HG03039 (cell line): ENCODE results near the gene NDP.
"Not testable (repeated sequence)": the region's sequence is repeated elsewhere in the genome, so short reads cannot be mapped to it uniquely, and the experiment has no call there.

Experiments used
- ATAC-seq: cut with Tn5 transposase; IDR thresholded peaks from one replicate; pipeline ENCODE4 v1.9.1; 2021; ENCODE audit warnings: mild to moderate bottlenecking, moderate library complexity; ENCODE audit not compliant: unreplicated experiment

The NDP gene

DNA sequence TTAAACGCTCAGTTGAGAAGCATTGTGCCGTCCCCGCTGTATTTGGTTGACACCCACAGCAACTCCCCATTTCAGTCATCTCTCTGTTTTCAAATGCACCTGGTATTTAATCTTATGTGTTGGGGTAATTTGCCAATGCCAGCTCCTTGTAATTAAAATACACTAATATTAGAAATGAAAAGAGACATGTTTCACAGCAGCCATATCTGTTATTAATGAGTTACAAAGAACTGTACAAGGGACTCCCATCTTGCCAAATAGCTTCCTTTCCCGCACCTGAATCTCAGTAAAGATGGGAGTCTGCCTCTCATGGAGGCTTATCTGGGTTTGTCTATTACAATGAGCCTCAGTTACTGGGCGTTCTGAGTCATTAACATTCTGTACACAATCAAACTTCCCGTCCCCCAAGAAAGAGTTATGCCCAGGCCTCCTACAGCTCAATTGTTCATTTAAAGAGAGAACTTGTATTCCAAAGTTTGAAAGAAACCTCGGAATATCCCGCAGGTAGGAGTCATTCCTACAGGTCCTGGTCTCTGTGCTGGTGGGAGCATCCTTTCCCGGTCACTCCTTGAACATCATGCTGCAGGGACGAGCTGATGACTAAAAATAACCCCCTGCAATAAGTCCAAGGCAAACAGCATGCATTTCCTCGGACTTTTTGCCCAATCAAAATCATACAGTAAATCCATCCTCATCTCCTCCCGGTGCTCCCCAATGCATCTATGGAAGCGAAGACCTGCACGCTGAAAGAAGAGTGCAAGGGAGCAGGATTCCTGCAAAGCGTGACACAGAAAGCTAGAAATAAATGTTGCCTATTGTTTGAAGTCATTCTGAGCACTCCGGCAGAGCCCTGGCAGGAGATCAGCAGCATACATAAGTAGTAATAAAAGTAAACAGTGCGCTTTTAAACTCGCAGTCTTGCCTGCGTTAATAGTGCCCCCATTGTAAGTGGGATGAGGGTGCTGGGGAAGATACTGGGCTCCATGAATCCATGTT lies 926 bp downstream of the NDP start:
- no peak for ATAC-seq

GRCh38 chrX:43970528-43970927 lies 2.7 kb downstream of the NDP start:
- ATAC-seq, result no peak

DNA sequence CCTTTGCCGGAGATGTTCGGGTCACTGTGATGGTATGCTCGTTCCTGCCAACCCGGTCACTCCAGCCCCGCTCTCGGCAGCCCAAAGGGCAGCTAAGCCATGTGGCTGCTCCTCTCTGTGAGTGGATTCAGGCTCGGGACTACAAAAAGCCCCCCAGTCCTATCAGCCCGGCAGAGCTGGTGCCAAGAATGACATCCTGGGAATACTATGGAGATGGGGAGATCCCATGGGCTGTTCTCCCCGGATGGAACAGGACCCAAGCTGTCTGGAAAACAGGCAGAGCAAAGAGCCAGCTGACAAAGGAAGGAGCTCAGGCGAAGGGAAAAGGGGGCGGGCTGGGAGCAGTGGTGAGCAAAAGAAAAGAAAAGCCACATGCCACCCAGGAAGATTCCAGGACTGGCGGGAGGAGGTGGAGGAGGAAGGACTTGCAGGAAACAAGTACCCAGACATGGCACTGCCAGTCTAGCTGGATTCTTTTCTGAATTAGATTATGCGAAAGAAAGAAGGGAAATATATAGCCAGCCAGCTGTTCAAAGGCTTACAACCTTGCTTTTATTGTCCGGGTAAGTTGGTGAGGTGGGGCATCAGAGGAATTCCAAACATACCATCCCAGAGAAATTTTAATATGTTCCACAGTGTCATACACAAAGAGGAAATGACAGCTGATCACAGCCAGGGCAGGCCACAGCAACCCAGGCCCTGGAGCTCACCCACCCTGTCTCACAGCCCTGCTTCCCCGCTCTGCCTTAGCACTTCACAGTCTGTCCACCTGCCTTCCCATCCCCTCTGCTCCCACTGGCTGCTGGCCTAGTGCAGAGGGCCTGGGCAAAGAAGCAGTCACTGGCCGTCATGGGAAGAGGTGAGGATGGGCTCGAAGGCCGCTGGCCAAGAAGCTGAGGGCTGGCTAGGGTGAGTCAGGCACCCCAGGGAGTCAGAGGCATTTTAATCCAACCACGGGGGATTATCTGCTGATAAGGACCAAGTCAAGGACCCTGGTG lies 3.4 kb downstream of the NDP start:
- ATAC-seq, result no peak

DNA sequence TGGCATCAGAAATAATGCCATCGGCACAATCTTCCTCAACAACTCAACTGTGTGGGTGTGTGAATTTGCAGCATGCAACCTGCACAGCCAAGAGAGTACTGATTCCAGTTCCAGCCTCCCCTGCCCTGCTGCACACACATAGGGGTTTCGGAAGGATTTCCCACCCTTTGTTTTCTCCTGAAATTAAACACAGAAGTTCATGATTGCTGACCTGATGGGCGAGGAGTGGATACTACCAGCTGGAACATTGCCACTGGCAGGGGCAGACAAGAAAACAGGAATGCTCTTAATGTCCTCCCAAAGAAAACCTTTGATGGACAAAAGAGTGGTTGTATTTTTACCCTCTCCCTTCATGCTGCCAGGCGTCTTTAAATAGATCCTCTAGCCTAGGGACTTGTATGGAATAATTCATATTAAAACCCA lies 4.8 kb downstream of the NDP start:
- ATAC-seq, result no peak

DNA sequence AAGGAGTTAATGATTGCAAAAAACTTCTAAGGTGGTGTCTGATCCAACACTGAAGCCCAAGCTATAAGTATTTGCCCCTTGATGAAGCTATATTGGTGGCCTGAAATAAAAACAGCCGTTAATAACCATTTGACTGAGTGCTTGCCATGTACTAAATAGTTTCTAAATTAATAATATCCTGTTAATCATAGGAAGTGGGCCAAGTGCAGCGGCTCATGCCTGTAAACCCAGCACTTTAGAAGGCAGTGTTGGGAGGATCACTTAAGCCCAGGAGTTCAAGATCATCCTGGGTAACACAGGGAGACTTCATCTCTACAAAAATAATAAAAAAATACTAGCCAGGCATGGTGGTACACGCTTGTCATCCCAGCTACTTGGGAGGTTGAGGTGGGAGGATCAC lies 8.3 kb downstream of the NDP start:
- no peak for ATAC-seq

DNA sequence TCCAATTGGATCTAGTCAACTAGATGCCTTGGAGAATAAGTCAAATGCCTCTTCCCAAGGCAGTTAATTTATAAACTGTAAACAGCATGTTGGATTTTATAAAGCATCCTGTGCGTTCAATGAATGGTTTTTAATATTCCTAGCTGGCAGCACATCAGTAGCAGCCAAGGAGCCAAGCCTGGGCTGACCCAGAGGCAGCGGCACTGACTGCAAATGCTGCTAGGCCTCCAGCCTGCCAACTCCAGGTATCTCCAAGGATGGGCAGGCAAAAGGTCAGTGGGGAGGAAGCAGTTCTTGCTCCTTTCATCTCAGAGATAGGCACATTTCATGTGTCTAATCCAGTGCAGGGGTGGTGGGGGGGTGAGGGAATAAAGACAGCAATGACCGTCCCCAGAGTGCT lies 9.5 kb downstream of the NDP start:
- no peak for ATAC-seq

GRCh38 chrX:43962636-43963035 lies 10.6 kb downstream of the NDP start:
- ATAC-seq, result no peak

- ATAC-seq, result no peak
Observed at GRCh38 chrX:43961699-43962098, 11.5 kb downstream of the NDP start.

- ATAC-seq, result no peak
Observed at GRCh38 chrX:43958529-43958928, 14.7 kb downstream of the NDP start.

- no peak for ATAC-seq
Observed at GRCh38 chrX:43956034-43956433, 17.2 kb downstream of the NDP start.

- no peak for ATAC-seq
Observed at GRCh38 chrX:43953218-43953617, 20.0 kb downstream of the NDP start.

GRCh38 chrX:43949669-43950068 lies 23.5 kb downstream of the NDP start:
- no peak for ATAC-seq

DNA sequence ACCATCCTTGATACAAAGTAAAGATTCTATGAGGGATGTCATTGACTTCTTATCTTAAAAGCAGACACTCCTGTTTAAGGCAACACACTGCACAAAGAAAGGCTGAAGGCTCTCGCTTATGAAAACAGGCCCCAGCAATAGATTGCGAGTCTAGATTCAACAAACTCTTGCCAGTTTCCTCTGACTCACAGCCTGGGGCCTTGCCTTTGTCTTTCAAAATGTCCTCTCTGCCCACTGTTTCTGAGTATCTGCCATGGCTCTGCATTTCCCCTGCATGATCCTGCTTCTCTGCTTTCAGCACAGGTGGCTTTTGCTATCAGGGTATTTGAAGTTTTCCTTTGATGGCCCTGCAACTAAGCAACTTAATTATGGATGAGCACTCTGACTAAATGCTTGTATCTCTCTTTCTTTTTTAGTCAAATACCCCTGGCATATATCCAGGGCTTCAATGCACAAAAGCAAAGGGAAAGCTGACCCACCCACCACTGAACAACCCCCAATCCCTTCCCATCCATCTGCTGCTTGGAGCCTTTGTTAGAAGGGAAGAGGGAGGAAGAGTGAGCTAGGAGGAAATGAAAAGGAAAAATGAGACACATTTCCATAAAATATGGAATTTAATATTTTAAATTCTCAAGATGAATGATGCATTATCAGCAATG lies 32.2 kb downstream of the NDP start:
- no peak for ATAC-seq

GRCh38 chrX:43939187-43939926 lies 33.8 kb downstream of the NDP start:
- ATAC-seq, result no peak

DNA sequence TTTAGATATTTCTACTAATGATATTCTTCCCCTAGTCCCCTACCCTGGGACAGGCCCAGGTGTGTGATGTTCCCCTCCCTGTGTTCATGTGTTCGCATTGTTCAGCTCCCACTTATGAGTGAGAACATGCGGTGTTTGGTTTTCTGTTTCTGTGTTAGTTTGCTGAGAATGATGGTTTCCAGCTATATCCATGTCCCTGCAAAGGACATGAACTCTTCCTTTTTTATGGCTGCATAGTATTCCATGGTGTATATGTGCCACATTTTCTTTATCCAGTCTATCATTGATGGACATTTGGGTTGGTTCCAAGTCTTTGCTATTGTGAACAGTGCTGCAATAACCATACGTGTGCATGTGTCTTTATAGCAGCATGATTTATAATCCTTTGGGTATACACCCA lies 51.2 kb downstream of the NDP start:
- ATAC-seq, result not testable (repeated sequence)

GRCh38 chrX:43910772-43911171 lies 62.4 kb downstream of the NDP start:
- ATAC-seq, result not testable (repeated sequence)

GRCh38 chrX:43910012-43910411 lies 63.2 kb downstream of the NDP start:
- no peak for ATAC-seq

DNA sequence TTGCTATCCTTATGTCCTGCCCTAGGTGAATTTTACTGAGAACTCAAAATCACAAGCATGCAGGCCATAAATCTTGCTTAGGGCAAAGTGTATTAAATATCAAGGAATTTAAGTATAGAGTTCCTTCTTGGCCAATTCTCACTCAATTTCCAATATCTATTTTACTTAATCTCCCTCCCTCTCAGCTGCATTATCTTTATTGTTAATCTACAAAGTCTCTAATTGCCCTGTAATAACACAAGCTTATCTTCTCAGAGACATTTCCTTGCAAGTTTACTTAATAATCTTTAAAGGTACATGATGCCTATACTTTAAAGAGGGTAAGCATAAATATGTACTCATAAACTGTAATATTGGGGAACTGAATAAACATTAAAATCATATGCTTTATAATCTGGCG lies 64.0 kb downstream of the NDP start:
- no peak for ATAC-seq

DNA sequence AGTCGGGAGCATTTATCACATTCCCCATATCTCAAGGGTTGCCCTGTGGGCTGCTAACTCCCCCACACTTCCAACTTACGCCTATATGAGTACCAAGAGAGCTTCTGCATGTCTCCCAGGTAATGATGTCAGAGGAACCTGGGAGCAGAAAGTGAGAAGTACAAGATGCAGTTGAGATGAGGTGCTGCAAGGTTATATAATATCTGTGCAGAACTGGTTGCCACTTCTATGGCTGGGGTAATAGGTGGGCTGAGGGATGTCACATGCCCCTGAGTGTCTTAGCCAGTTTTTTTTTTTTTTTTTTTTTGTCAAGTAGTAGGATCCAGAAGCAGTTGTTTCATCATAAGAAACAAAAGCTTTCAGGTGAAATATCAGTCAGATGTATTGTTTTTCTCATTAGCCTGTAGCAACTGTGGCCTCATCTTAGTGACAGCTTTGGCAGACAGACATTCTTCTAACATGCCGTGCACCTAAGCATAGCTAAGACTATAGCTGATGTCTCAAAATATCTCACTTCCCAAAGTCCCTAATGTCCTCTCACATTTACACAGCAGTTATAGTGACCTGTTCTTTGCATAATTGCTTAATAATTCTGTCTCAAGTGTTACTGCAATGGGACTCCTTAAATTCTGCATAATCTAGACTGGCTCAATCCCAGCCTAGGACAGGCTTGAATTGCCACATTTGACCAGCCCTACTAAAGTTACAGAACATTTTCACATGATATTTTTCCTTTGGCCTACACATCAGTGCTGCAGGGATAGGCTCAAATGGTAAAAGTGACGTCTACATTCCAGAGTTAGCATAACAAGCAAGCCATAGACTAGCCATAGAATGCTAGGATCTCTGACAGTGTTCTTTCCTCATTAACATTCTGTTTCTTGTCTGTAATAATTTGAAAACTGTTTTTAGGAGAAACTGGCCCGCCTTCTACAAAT lies 73.0 kb downstream of the NDP start:
- ATAC-seq, result no peak
